Transverse colon (tissue), 4 donors: ENCODE data around the gene ZFHX3. TPM values are rescaled to one million over a fixed set of nuclear protein-coding genes. Genes with fewer than 3 reads are reported as not detected.

ENCODE experiments used
- DNase-seq: peaks from one replicate; pipeline ENCODE4 v3.0.0-alpha.2; 2019
- H3K27ac ChIP-seq, 4 donors: fragments of 200-600 bp; sonication (generic); 2 replicates each; pipeline ENCODE4 v1.5.1; 2016 to 2018; ENCODE audit warnings: inconsistent platforms in 4 of 4
- H3K27me3 ChIP-seq: fragments of 200-600 bp; sonication (generic); 2 replicates; pipeline ENCODE4 v1.5.1; 2017; ENCODE audit warnings: inconsistent platforms
- H3K36me3 ChIP-seq, 4 donors: fragments of 200-600 bp; sonication (generic); 2 replicates each; pipeline ENCODE4 v1.5.1; 2017 to 2019; ENCODE audit warnings: inconsistent platforms in 4 of 4
- H3K4me1 ChIP-seq, 4 donors: fragments of 200-600 bp; sonication (generic); 2 replicates each; pipeline ENCODE4 v1.5.1; 2017 to 2020; ENCODE audit warnings: inconsistent platforms in 4 of 4
- H3K4me3 ChIP-seq, 4 donors: fragments of 200-600 bp; sonication (generic); 1 replicate in 1 of 4; 2 replicates in 3 of 4; pipeline versions ENCODE4 v1.5.1 to v1.6.1; 2017 to 2019; ENCODE audit warnings: inconsistent platforms in 4 of 4
- H3K9me3 ChIP-seq, 2 donors: fragments of 200-600 bp; sonication (generic); 2 replicates each; pipeline ENCODE4 v1.5.1; 2017 to 2019; ENCODE audit warnings: inconsistent platforms in 2 of 2
- EP300 ChIP-seq: sonication (generic); formaldehyde crosslinking; IDR thresholded peaks from one replicate; pipeline ENCODE4 v1.6.1; 2017; ENCODE audit warnings: antibody characterized with exemption, low read depth
- POLR2A ChIP-seq: fragments of 450-650 bp; IDR thresholded peaks from one replicate; pipeline ENCODE4 v1.6.1; 2016; ENCODE audit warnings: antibody characterized with exemption, mild to moderate bottlenecking, moderate library complexity
- POLR2AphosphoS5 ChIP-seq, 3 donors: sonication (generic); formaldehyde crosslinking; IDR thresholded peaks; one replicate each; pipeline ENCODE4 v1.6.1; 2016; ENCODE audit warnings: antibody characterized with exemption in 3 of 3
- WGBS, 2 donors: methylation state at CpG; one replicate each; pipeline ENCODE4 v1.1.5; 2018; ENCODE audit warnings: low coverage in 1 of 2; 5-methylcytosine and 5-hydroxymethylcytosine counted together
- in situ Hi-C, 4 donors: fragments of 200-750 bp; cut with MboI; loops; one replicate each; pipeline versions ENCODE4 v1.15.0 to v1.15.1; 2017; ENCODE audit warnings: low sequenced_read_pairs in 3 of 4, low pct_ligation_motif_present in 1 of 4, low pct_unique_long_range_greater_than_20kb in 1 of 4
- intact Hi-C: fragments of 100-400 bp; cut with DNase I; formaldehyde crosslinking; loops from one replicate; pipeline ENCODE4 v1.15.1; 2023; ENCODE audit warnings: low total_unique reads
- total RNA-seq, 4 donors: library from RNA; depleted of rRNA; stranded (reverse); fragments of >200 nt; gene quantifications; one replicate each; pipeline ENCODE4 v1.1.0, GENCODE V29; 2016
- TF ChIP-seq, protein P1 (sequence below), 5 experiments: fragments of 200-600 bp in 3 of 5; fragments of 450-650 bp in 2 of 5; sonication (generic) in 3 of 5; IDR thresholded peaks; 1 replicate in 2 of 5; 2 replicates in 3 of 5; pipeline ENCODE4 v1.5.1; 2016 to 2017; ENCODE audit warnings: antibody characterized with exemption in 5 of 5, inconsistent platforms in 3 of 5, mild to moderate bottlenecking in 2 of 5, moderate library complexity in 1 of 5

ZFHX3 gene
- total RNA-seq, 4 donors from 2014 or later, result 12.3 to 23.7 (median 15.3) TPM

DNA sequence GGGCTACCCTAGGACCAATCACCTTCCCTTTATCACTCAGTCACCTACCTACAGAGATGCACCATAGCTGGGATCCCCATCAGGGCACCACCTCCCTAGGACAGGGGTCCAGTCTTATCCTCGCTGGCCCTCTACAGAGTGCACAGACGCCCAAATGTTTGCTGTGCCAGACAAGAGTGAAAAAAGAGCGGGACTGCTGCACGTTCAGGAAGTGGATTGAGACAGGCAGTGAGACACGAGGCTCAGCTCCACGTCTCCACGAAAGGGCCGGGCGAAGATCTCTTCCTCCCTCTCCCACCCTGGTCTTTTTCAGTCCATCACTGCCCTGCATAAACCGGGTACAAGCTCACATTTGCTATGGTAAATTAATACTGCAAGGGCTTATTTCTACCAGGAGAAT, 95.5 kb downstream of the ZFHX3 start:
- TF ChIP-seq, protein P1, sequence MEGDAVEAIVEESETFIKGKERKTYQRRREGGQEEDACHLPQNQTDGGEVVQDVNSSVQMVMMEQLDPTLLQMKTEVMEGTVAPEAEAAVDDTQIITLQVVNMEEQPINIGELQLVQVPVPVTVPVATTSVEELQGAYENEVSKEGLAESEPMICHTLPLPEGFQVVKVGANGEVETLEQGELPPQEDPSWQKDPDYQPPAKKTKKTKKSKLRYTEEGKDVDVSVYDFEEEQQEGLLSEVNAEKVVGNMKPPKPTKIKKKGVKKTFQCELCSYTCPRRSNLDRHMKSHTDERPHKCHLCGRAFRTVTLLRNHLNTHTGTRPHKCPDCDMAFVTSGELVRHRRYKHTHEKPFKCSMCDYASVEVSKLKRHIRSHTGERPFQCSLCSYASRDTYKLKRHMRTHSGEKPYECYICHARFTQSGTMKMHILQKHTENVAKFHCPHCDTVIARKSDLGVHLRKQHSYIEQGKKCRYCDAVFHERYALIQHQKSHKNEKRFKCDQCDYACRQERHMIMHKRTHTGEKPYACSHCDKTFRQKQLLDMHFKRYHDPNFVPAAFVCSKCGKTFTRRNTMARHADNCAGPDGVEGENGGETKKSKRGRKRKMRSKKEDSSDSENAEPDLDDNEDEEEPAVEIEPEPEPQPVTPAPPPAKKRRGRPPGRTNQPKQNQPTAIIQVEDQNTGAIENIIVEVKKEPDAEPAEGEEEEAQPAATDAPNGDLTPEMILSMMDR (IDR thresholded peaks at IDR 0.05), result no peak
- TF ChIP-seq POLR2AphosphoS5 (IDR thresholded peaks at IDR 0.05), result no peak
- TF ChIP-seq POLR2A, result no peak
- no peak for TF ChIP-seq EP300
- Histone ChIP-seq H3K36me3 (peaks cover 0 to 10% (median 3%) of the 10 kb centered on the region in 4 donors), H3K4me3 (no peak overlapping the region), H3K4me1 (peaks cover under 1 to 18% (median 8%) of the 10 kb centered on the region in 4 donors), H3K27ac (peak overlapping the region in 3 of 4 donors; percentile 7 to 28 (median 26)), H3K27me3 (no peaks in the 10 kb centered on the region), H3K9me3 (no peaks in the 10 kb centered on the region)
- in situ Hi-C loops, result no loop called here
- intact Hi-C loops, result loop anchor here (10.0 kb wide), 1 partner anchor 1152 kb away; no protein-coding TSS in a partner anchor
- DNase-seq, result no peak
- 83% methylated on average over 10 of the region's 10 CpGs; no CpG with 5 or more reads in 1 of the 2 donors for WGBS, 2 donors

DNA sequence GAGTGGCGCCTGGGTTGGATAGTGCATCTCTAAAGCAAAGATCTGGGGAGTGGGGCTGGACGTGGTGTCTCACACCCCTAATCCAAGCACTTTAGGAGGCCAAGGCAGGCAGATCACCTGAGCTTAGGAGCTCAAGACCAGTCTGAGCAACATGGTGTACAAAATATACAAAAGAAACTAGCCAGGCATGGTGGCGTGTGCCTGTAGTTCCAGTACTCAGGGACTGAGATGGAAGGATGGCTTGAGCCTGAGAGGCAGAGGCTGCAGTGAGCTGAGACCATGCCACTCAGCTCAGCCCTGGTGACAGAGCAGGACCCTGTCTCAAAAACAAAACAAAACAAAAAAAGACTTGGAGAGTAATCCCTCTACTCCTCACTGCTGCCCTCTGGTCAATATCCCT, 96.0 kb downstream of the ZFHX3 start:
- H3K4me3 ChIP-seq, result no peak overlapping the region
- DNase-seq, result no peak
- peak overlapping the region in 1 of 4 donors; percentile 26 for H3K27ac ChIP-seq
- 95% methylated on average over 3 of the region's 3 CpGs; no CpG with 5 or more reads in 1 of the 2 donors for WGBS, 2 donors
- in situ Hi-C loops, result no loop called here
- no peaks in the 10 kb centered on the region for H3K27me3 ChIP-seq
- peaks cover 5 to 23% (median 11%) of the 10 kb centered on the region in 4 donors for H3K4me1 ChIP-seq
- H3K36me3 ChIP-seq, result peaks cover 0 to 10% (median 3%) of the 10 kb centered on the region in 4 donors
- intact Hi-C loops, result loop anchor here (10.0 kb wide), 1 partner anchor 1153 kb away; no protein-coding TSS in a partner anchor
- TF ChIP-seq POLR2A (no peak), POLR2AphosphoS5 (IDR thresholded peaks at IDR 0.05) (no peak), EP300 (no peak)
- TF ChIP-seq, protein P1 (IDR thresholded peaks at IDR 0.05), result no peak
- no peaks in the 10 kb centered on the region for H3K9me3 ChIP-seq

DNA sequence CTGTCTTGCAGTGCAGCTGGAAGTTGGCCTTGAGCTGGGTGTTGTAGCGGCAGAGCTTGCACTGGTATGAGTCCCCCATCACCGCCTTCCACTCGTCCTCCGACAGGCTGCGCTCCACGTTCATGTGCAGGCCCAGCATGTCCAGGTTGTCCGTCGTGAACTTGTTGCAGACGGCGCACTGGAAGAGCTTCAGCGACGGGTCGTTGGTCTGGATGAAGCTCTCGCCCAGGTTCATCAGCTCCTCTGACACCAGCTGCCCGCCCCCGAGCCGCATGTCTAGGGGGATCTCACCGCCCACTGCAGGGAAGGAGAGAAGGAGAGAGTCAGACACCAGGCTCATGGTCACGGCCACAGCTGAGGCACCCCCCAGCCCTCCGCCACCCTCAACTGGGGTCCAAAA, 97.3 kb downstream of the ZFHX3 start:
- WGBS, 2 donors, result 97 to 100% methylated on average over 1 to 20 of the region's 20 CpGs
- TF ChIP-seq EP300 (no peak), POLR2A (no peak), POLR2AphosphoS5 (IDR thresholded peaks at IDR 0.05) (no peak)
- TF ChIP-seq, protein P1 (IDR thresholded peaks at IDR 0.05), result no peak
- DNase-seq, result no peak
- in situ Hi-C loops (no loop called here), intact Hi-C loops (loop anchor here (10.0 kb wide), 1 partner anchor 1154 kb away; no protein-coding TSS in a partner anchor)
- Histone ChIP-seq H3K36me3 (peaks cover 0 to 10% (median 3%) of the 10 kb centered on the region in 4 donors), H3K9me3 (no peaks in the 10 kb centered on the region), H3K4me3 (no peak overlapping the region), H3K4me1 (peaks cover 12 to 28% (median 14%) of the 10 kb centered on the region in 4 donors), H3K27me3 (no peaks in the 10 kb centered on the region), H3K27ac (no peak overlapping the region)

GRCh38 chr16:72948238-72948829, 99.6 kb downstream of the ZFHX3 start:
- Histone ChIP-seq H3K4me3 (no peak overlapping the region), H3K9me3 (no peaks in the 10 kb centered on the region), H3K27ac (peak overlapping the region in 2 of 4 donors; percentile 48 to 55), H3K4me1 (peaks cover 12 to 23% (median 13%) of the 10 kb centered on the region in 4 donors), H3K36me3 (peaks cover 0 to 10% (median 3%) of the 10 kb centered on the region in 4 donors), H3K27me3 (no peaks in the 10 kb centered on the region)
- in situ Hi-C loops, result no loop called here
- WGBS, 2 donors, result 85 to 87% methylated on average over 12 to 17 of the region's 17 CpGs
- DNase-seq, result no peak
- no peak for TF ChIP-seq EP300
- no peak for TF ChIP-seq POLR2AphosphoS5 (IDR thresholded peaks at IDR 0.05)
- no peak for TF ChIP-seq POLR2A
- TF ChIP-seq, protein P1 (IDR thresholded peaks at IDR 0.05), result no peak
- intact Hi-C loops, result loop anchor here (1.0 kb wide), 1 partner anchor 20 kb away; no protein-coding TSS in a partner anchor
